Measurements from ENCODE around the gene PRPF6.

DNA sequence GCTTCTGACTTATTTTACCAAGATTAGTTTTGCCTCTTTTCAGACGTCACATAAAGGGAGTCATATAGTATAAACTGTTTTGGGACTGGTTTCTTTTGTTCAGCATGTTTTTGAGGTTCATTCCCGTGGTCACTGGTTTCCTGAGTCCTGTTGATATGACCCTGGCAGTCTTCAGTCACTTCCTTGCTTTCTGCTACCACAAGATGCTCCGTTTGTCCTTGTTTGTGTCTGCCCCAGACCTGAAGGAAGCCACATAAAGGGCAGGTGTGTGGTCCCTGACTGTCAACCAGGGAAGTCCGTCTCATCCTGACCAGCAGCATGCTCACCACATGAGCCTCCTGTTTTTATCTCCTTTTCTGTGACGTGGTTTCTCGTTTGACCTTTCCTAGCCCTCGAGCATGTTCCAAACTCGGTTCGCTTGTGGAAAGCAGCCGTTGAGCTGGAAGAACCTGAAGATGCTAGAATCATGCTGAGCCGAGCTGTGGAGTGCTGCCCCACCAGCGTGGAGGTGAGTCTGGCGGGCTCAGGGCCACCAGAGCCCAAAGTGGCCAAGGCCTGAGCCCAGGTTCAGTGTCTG, 29.0 kb downstream of the PRPF6 start:
- TF ChIP-seq OSR1 (CRISPR knock-in tag; IDR thresholded peaks at IDR 0.05) (no peak), TOX (CRISPR knock-in tag; IDR thresholded peaks at IDR 0.05; ENCODE audit: borderline replicate concordance) (no peak), SNAI2 (CRISPR knock-in tag; IDR thresholded peaks at IDR 0.05) (no peak), ZNF565 (CRISPR knock-in tag; conservative IDR thresholded peaks at IDR 0.05; ENCODE audit: low read depth) (no peak), ZNF70 (CRISPR knock-in tag; IDR thresholded peaks at IDR 0.05) (no peak)
- TF ChIP-seq, protein P1, sequence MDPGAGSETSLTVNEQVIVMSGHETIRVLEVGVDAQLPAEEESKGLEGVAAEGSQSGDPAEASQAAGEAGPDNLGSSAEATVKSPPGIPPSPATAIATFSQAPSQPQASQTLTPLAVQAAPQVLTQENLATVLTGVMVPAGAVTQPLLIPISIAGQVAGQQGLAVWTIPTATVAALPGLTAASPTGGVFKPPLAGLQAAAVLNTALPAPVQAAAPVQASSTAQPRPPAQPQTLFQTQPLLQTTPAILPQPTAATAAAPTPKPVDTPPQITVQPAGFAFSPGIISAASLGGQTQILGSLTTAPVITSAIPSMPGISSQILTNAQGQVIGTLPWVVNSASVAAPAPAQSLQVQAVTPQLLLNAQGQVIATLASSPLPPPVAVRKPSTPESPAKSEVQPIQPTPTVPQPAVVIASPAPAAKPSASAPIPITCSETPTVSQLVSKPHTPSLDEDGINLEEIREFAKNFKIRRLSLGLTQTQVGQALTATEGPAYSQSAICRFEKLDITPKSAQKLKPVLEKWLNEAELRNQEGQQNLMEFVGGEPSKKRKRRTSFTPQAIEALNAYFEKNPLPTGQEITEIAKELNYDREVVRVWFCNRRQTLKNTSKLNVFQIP (CRISPR knock-in tag; IDR thresholded peaks at IDR 0.05; ENCODE audit: borderline replicate concordance, low read depth): no peak

All from SK-N-SH treated with all-trans-retinoic acid at 6 μM for 48 hours (cell line).